Right kidney (tissue), 9 donors: ENCODE results near the gene NPL.

ENCODE experiments used
- DNase-seq: peaks from one replicate; pipeline ENCODE4 v3.0.0-alpha.2; 2016
- long read RNA-seq, 8 donors: transcript quantifications; one replicate each; lab custom pipeline, GENCODE V29; 2026

Gene NPL
- long read RNA-seq, donor 1, partial matches to known transcripts, result 0 of 1 reads
- long read RNA-seq, donor 1, other reads (novel, unspliced or antisense), result 0 of 1 reads
- long read RNA-seq, donor 2, result 0 reads
- long read RNA-seq, donor 3, result 0 reads
- long read RNA-seq, donor 4, result 0 reads
- long read RNA-seq, donor 5, result 0 reads
- long read RNA-seq, donor 6, result 0 reads
- long read RNA-seq, donor 7, result 0 reads
- long read RNA-seq, donor 8, partial matches to known transcripts, result 0 of 1 reads
- long read RNA-seq, donor 8, other reads (novel, unspliced or antisense), result 0 of 1 reads

DNA sequence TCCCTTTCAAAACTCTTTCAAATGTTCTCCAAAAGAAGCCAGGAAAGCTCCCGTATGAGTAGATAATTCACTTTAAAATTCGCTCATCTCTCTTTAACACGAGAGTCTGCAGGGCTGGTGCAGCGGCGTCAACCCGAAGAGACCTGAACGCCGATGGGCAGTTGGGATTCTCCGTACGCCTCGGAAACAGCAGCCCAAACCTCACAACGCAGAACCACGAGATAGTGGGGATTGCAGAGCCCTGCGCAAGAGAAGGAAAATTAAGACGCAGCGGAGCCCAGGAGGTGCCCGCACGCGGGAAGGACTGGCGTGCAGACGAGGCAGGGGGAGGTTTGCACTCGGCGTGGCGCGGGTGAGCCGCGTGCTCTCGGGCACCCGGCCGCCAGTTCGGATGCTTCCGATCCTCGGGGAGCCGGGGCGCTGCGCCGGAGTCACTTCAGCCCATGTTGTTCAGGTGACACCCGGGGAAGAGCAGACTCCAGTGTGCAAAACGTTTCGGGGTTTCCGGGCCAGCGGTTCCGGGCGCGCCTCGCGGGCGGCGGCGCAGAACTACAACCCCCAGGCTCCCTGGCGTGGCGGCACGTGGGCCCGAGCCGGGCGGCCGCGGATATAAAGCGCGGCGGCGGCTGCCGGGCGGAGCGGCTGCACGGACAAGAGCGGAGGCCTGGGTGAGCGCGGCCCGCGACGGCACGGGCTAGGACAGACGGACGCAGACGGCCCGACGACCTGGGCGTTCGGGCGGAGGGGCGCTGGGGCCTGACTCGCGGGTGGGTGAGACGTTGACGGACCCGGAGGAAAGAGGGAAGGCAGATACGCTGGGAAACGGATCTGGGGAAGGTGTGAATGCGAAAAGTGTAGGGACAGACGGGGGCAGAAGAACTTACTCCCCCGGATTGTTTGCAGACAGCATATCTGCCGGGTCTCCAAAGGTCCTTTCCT, at the start of gene NPL:
Gene NPL, plus strand, starts transcription at position 636 of the 939 bp plus-strand sequence. CDS start 4,599 bp downstream, outside the sequence.
- peak; percentile 95 for DNase-seq

GRCh38 chr1:182740120-182740519, 49.5 kb upstream of the NPL start:
- DNase-seq, result no peak

DNA sequence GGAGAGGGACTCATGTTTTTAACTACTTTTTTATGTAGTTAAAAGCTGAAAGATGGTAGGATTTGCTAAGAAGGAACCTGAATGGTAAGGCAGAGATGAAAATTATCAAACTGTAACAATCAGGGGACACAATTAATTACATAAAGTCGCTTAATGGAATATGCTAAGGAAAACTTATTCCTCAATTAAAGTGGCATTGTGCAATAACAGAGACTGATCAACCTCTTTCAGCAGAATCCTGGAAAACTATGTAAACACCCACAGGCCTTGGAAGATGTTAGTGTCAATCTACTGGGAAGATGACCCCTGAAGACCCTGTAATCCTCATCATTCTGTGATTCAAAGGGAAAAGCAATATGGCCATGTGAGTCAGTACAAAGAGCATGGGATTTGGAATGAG, 46.8 kb upstream of the NPL start:
- no peak for DNase-seq

GRCh38 chr1:182752077-182752988, 37.2 kb upstream of the NPL start:
- DNase-seq, result peak; percentile 30

GRCh38 chr1:182754087-182754486, 35.5 kb upstream of the NPL start:
- no peak for DNase-seq

DNA sequence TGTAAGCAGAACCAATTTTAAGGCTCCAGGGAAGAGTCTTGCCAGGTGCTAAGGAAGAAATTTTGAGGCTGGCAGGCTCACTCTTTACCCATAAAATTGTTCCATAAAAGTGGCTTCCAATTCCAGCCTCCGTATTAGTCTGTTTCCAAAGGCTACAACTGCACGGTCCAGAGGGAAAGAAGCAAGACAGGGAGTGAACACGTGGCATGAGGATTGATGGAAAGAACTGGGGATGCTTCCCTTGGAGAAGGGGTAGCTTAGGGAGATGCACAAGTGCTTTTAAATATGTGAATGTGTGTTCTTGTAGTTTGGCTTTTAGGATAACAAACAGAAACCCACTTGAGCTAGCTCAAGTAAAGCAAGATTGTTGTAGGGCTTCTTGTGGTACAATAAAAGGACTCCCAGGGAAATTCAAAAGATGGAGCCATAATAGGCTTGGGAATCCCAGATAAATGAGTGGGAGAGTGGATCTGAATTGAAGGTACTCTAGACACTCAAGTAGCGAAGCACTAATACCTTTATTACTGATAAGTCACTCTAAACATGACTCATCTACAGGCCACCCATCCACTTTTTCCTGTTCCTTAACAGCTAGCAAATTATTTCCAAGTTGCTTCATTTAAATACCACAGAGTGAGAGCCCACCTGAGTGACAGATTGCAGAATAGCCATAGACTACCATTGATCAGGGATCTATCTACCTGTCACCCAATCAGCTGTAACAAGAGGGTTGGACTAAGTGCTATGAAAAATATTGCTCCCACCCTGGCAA, 34.8 kb upstream of the NPL start:
- no peak for DNase-seq

GRCh38 chr1:182755632-182756031, 33.9 kb upstream of the NPL start:
- no peak for DNase-seq

- DNase-seq, result no peak
Observed at GRCh38 chr1:182756423-182756822, 33.1 kb upstream of the NPL start.

GRCh38 chr1:182761396-182762395, 27.9 kb upstream of the NPL start:
- no peak for DNase-seq

DNA sequence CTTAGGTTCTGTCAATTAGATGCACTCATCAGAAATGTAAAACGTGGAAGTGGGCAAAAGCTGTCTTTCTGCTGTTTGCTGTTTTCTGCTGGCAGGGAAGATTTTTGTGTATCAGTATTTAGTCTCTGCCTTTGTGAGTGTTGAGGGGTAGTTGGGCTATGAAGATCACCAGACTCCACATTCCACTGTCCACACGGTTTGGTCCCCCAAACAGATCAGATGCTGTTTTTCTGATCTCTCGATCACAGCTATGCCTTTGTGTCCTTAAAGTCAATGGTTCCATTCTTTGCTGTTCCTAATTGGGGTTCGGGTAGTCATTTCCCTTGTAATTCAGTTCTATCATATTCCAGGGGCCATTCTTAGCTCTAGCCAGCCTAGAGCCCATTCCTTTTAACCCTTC, 27.0 kb upstream of the NPL start:
- DNase-seq, result no peak

- no peak for DNase-seq
Observed at GRCh38 chr1:182764029-182764727, 25.4 kb upstream of the NPL start.

- DNase-seq, result no peak
Observed at GRCh38 chr1:182765391-182765790, 24.2 kb upstream of the NPL start.

DNA sequence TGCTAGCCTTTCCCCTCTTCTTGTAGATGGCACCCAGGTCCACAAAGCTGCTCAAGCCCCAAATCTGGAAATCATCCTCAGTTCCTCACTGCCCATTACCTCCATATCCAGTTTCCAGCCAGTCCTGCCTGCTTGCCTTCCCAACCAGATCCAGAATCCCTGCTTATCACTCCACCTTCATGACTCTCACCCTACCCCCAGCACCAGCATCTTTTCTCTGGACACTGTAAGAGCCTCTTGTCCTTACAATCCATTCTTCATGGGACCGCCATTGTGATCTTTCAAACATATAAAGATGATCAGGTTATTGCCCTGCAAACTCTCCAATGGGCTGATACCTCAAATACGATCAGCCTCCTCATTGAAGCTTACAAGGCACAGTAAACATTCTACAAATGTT, 23.5 kb upstream of the NPL start:
- DNase-seq, result no peak

DNA sequence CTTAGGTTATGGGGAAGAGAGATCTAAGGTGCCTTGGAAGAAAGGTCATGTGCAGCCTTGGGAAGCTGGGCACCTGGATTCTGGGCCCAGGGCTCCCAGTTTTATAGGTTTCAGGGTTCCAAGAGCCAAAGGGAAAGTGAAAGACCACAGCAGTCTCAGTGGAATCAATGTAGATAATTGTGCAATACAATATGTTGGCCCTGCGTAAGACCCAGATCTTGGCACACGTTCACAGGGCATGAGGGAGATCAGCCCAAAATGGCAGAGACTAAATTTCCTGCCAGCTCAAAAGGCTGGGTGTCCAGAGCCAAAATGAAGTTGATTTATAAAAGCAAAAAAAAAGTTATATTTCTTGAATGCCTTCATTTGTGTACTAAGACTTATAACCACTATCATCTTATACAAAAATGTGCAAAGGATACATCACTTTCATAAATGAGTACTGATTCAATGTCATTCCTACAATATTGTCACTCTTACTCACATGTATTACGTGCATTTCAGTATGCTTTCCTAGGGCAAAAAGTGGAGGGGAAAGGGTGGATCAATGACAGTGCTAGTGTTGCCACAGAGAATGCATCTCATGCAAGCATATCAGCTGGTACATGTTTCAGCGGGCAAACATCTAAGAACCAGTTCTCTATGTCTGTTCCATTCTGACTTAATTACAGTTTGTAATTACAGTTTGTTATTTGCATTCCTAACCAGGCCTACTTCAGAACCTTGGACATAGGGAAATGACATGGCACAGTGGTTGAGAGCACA, 22.5 kb upstream of the NPL start:
- DNase-seq, result no peak

DNA sequence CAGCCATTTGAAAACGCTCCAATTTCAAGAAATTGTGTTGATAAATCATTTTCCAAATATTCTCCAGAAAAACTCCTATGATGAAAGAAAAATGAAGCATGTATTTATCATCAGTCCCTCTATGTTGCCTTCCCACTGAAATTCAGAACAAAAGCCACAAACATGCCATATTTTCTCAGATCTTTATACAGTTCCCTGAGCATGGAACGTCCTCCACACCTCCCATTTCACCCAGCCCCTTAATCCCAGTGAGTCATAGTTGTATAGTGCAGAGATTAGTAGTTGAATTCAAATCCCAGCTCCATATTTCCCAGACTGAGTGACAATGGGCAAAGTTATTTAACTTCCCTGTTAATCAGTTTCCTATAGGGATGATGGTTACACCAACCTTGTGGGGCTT, 20.6 kb upstream of the NPL start:
- DNase-seq, result no peak

GRCh38 chr1:182770232-182770631, 19.3 kb upstream of the NPL start:
- DNase-seq, result no peak

DNA sequence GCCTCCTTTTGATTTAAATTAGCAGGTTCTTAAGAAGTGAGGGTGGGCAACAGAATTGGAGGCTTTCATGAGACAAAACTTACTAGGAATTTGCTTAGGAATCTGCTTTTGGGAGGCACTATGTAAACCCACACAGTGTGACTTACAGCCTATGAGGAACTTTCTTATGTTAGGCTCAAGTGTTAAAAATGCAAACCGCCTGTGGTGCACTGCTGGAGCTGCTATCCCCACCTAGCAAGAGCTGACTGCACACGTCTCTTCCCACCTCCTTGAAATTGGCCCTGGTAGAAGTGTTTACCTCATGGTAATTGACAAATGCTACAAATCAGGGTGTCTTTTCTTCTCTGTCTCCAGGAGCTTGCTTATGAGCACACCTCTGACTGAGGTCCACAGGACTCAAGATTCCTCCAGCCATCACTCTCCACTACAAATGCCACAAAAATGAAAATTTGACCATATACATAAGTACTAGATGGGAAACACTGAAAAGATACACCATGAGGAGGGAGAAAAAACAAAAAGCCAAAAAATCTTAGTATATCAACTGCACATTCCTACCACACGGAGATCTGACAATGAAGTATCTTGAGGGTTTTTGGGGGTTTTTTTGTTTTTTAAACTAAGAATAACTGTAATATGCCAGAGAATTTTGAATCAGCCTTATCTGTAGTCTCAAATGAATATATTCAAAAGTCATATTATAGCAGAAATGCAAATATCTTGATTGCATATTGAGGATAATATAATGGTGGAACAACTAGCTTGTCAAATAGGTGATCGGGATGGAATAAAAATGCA, 18.2 kb upstream of the NPL start:
- no peak for DNase-seq

DNA sequence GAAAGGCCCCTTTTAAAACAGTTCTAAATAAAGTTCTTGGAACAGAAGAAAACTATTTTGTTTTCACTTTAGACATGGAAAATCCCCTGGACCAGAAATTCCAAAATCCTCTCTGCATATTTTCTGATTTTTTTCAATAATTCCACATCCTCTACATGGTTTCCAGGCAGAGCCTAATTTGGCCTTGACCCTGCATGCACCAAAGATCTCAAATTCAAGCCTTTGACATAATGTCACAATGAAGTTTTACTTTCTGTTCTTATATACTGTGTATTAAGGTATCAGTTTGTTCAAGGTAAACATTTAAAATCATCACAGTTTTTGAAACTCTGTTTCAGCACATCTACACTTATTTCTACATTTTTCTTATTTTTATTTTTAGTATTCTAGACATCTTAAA, 12.2 kb upstream of the NPL start:
- no peak for DNase-seq
